ENCODE results near the gene GLIS1. TPM values are rescaled to one million over a fixed set of nuclear protein-coding genes. Genes with fewer than 3 reads are reported as not detected.

GLIS1 gene
- total and polyA plus RNA-seq, 9 donors, result 0.04 to 0.42 (median 0.08) TPM; not detected in 3

- WGBS (ENCODE audit: insufficient coverage), result 28% methylated on average over 8 of the region's 11 CpGs
- Histone ChIP-seq H3K36me3 (ENCODE audit: control insufficient read depth, insufficient read depth, low read length) (no peaks in the 10 kb centered on the region), H3K27ac (ENCODE audit: low read length) (no peak overlapping the region), H3K4me1 (ENCODE audit: control insufficient read depth, insufficient read depth, low read length) (peaks cover 70% of the 10 kb centered on the region), H3K4me3 (ENCODE audit: low read length) (no peak overlapping the region), H3K27me3 (ENCODE audit: control insufficient read depth, insufficient read depth, low read length) (peaks cover 15% of the 10 kb centered on the region), H3K9me3 (replicated peaks; ENCODE audit: control insufficient read depth, low read depth, low read length) (no peaks in the 10 kb centered on the region)
- DNase-seq, result peak; percentile 82
Observed at GRCh38 chr1:53521924-53522552, 216.9 kb downstream of the GLIS1 start.

GRCh38 chr1:53520481-53520880 lies 218.5 kb downstream of the GLIS1 start:
- peaks cover 55% of the 10 kb centered on the region for H3K4me1 ChIP-seq (ENCODE audit: control insufficient read depth, insufficient read depth, low read length)
- no peaks in the 10 kb centered on the region for H3K36me3 ChIP-seq (ENCODE audit: control insufficient read depth, insufficient read depth, low read length)
- no peak for DNase-seq
- H3K27ac ChIP-seq (ENCODE audit: low read length), result no peak overlapping the region
- peaks cover 11% of the 10 kb centered on the region for H3K27me3 ChIP-seq (ENCODE audit: control insufficient read depth, insufficient read depth, low read length)
- 82% methylated on average over 12 of the region's 13 CpGs for WGBS (ENCODE audit: insufficient coverage)
- no peaks in the 10 kb centered on the region for H3K9me3 ChIP-seq (replicated peaks; ENCODE audit: control insufficient read depth, low read depth, low read length)
- no peak overlapping the region for H3K4me3 ChIP-seq (ENCODE audit: low read length)

GRCh38 chr1:53519421-53519820 lies 219.5 kb downstream of the GLIS1 start:
- no peaks in the 10 kb centered on the region for H3K36me3 ChIP-seq (ENCODE audit: control insufficient read depth, insufficient read depth, low read length)
- H3K27ac ChIP-seq (ENCODE audit: low read length), result no peak overlapping the region
- WGBS (ENCODE audit: insufficient coverage), result 27% methylated on average over 8 of the region's 8 CpGs
- DNase-seq, result no peak
- H3K4me3 ChIP-seq (ENCODE audit: low read length), result no peak overlapping the region
- H3K27me3 ChIP-seq (ENCODE audit: control insufficient read depth, insufficient read depth, low read length), result peaks cover 12% of the 10 kb centered on the region
- H3K4me1 ChIP-seq (ENCODE audit: control insufficient read depth, insufficient read depth, low read length), result peaks cover 45% of the 10 kb centered on the region
- no peaks in the 10 kb centered on the region for H3K9me3 ChIP-seq (replicated peaks; ENCODE audit: control insufficient read depth, low read depth, low read length)

- no peak overlapping the region for H3K27ac ChIP-seq (ENCODE audit: low read length)
- peaks cover 39% of the 10 kb centered on the region for H3K4me1 ChIP-seq (ENCODE audit: control insufficient read depth, insufficient read depth, low read length)
- no peaks in the 10 kb centered on the region for H3K36me3 ChIP-seq (ENCODE audit: control insufficient read depth, insufficient read depth, low read length)
- no peaks in the 10 kb centered on the region for H3K9me3 ChIP-seq (replicated peaks; ENCODE audit: control insufficient read depth, low read depth, low read length)
- DNase-seq, result no peak
- H3K4me3 ChIP-seq (ENCODE audit: low read length), result no peak overlapping the region
- WGBS (ENCODE audit: insufficient coverage), result 84% methylated on average over 6 of the region's 6 CpGs
- H3K27me3 ChIP-seq (ENCODE audit: control insufficient read depth, insufficient read depth, low read length), result peaks cover 15% of the 10 kb centered on the region
Observed at GRCh38 chr1:53518775-53519174, 220.2 kb downstream of the GLIS1 start.

- Histone ChIP-seq H3K27ac (ENCODE audit: low read length) (no peak overlapping the region), H3K4me3 (ENCODE audit: low read length) (no peak overlapping the region), H3K4me1 (ENCODE audit: control insufficient read depth, insufficient read depth, low read length) (peaks cover 30% of the 10 kb centered on the region), H3K36me3 (ENCODE audit: control insufficient read depth, insufficient read depth, low read length) (no peaks in the 10 kb centered on the region), H3K9me3 (replicated peaks; ENCODE audit: control insufficient read depth, low read depth, low read length) (no peaks in the 10 kb centered on the region), H3K27me3 (ENCODE audit: control insufficient read depth, insufficient read depth, low read length) (peaks cover 19% of the 10 kb centered on the region)
- DNase-seq, result no peak
- 72% methylated on average over 14 of the region's 19 CpGs for WGBS (ENCODE audit: insufficient coverage)
Observed at GRCh38 chr1:53517821-53518352, 221.1 kb downstream of the GLIS1 start.

GRCh38 chr1:53517109-53517508 lies 221.9 kb downstream of the GLIS1 start:
- Histone ChIP-seq H3K9me3 (replicated peaks; ENCODE audit: control insufficient read depth, low read depth, low read length) (no peaks in the 10 kb centered on the region), H3K27ac (ENCODE audit: low read length) (no peak overlapping the region), H3K36me3 (ENCODE audit: control insufficient read depth, insufficient read depth, low read length) (no peaks in the 10 kb centered on the region), H3K4me3 (ENCODE audit: low read length) (no peak overlapping the region), H3K27me3 (ENCODE audit: control insufficient read depth, insufficient read depth, low read length) (peaks cover 19% of the 10 kb centered on the region), H3K4me1 (ENCODE audit: control insufficient read depth, insufficient read depth, low read length) (peaks cover 25% of the 10 kb centered on the region)
- no peak for DNase-seq
- 82% methylated on average over 7 of the region's 7 CpGs for WGBS (ENCODE audit: insufficient coverage)

DNA sequence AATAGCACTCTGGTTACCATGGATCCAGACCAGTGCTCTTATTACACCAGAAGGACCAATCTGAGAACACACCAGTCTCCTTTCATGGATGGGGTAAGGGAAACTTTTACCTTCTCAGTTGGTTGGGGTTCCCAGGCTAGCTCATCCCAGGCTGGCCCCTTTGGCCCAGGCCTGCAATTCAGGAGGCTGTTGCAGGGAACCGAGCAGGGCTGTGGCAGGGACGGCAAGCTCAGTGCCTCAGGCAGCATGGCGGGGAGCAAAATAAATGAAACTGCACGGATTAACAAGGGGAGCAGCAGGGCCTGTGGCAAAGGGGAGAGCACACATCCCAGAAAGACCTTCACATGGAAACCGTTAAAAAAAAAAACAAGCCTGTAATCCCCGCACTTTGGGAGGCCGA lies 222.8 kb downstream of the GLIS1 start:
- no peak for DNase-seq
- Histone ChIP-seq H3K4me1 (ENCODE audit: control insufficient read depth, insufficient read depth, low read length) (peaks cover 22% of the 10 kb centered on the region), H3K27me3 (ENCODE audit: control insufficient read depth, insufficient read depth, low read length) (peaks cover 17% of the 10 kb centered on the region), H3K9me3 (replicated peaks; ENCODE audit: control insufficient read depth, low read depth, low read length) (no peaks in the 10 kb centered on the region), H3K27ac (ENCODE audit: low read length) (no peak overlapping the region), H3K36me3 (ENCODE audit: control insufficient read depth, insufficient read depth, low read length) (no peaks in the 10 kb centered on the region), H3K4me3 (ENCODE audit: low read length) (no peak overlapping the region)
- WGBS (ENCODE audit: insufficient coverage), result 86% methylated on average over 6 of the region's 7 CpGs

DNA sequence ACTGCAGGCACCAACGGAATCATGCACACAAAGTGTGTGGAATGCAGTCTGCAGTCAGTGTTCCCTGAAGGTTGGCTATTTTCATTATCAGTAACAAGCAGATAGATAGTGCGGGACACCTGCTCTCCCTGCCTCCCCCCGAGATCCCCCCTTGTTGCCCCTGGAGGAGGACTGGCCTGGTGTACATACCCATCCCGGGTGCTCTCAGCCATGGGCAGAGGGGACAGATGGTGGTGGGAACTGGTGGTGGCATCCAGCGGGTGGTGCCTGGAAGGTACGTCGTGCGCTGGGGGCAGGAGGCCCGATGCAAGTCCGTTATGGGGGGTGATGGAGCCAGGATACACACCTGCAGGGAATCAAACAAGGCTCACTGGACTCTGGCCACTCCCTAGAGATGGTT lies 224.5 kb downstream of the GLIS1 start:
- WGBS (ENCODE audit: insufficient coverage), result 82% methylated on average over 9 of the region's 10 CpGs
- no peaks in the 10 kb centered on the region for H3K36me3 ChIP-seq (ENCODE audit: control insufficient read depth, insufficient read depth, low read length)
- H3K4me3 ChIP-seq (ENCODE audit: low read length), result no peak overlapping the region
- peaks cover 9% of the 10 kb centered on the region for H3K4me1 ChIP-seq (ENCODE audit: control insufficient read depth, insufficient read depth, low read length)
- H3K27ac ChIP-seq (ENCODE audit: low read length), result no peak overlapping the region
- DNase-seq, result no peak
- peaks cover 17% of the 10 kb centered on the region for H3K27me3 ChIP-seq (ENCODE audit: control insufficient read depth, insufficient read depth, low read length)
- no peaks in the 10 kb centered on the region for H3K9me3 ChIP-seq (replicated peaks; ENCODE audit: control insufficient read depth, low read depth, low read length)

GRCh38 chr1:53513846-53514245 lies 225.1 kb downstream of the GLIS1 start:
- no peak for DNase-seq
- H3K9me3 ChIP-seq (replicated peaks; ENCODE audit: control insufficient read depth, low read depth, low read length), result no peaks in the 10 kb centered on the region
- no peaks in the 10 kb centered on the region for H3K36me3 ChIP-seq (ENCODE audit: control insufficient read depth, insufficient read depth, low read length)
- H3K4me1 ChIP-seq (ENCODE audit: control insufficient read depth, insufficient read depth, low read length), result peaks cover 5% of the 10 kb centered on the region
- H3K27me3 ChIP-seq (ENCODE audit: control insufficient read depth, insufficient read depth, low read length), result peaks cover 19% of the 10 kb centered on the region
- no peak overlapping the region for H3K27ac ChIP-seq (ENCODE audit: low read length)
- no peak overlapping the region for H3K4me3 ChIP-seq (ENCODE audit: low read length)
- WGBS (ENCODE audit: insufficient coverage), result 92% methylated on average over 7 of the region's 7 CpGs

GRCh38 chr1:53512807-53513755 lies 225.9 kb downstream of the GLIS1 start:
- no peak overlapping the region for H3K27ac ChIP-seq (ENCODE audit: low read length)
- 77% methylated on average over 20 of the region's 22 CpGs for WGBS (ENCODE audit: insufficient coverage)
- no peaks in the 10 kb centered on the region for H3K36me3 ChIP-seq (ENCODE audit: control insufficient read depth, insufficient read depth, low read length)
- DNase-seq, result no peak
- no peaks in the 10 kb centered on the region for H3K9me3 ChIP-seq (replicated peaks; ENCODE audit: control insufficient read depth, low read depth, low read length)
- no peak overlapping the region for H3K4me3 ChIP-seq (ENCODE audit: low read length)
- H3K4me1 ChIP-seq (ENCODE audit: control insufficient read depth, insufficient read depth, low read length), result peaks cover 5% of the 10 kb centered on the region
- H3K27me3 ChIP-seq (ENCODE audit: control insufficient read depth, insufficient read depth, low read length), result peaks cover 23% of the 10 kb centered on the region
